SIG-M5 (cell line): ENCODE results near the gene PRR20E.
"Not testable (repeated sequence)": the region's sequence is repeated elsewhere in the genome, so short reads cannot be mapped to it uniquely, and the experiment has no call there.

Experiments
- DNase-seq: peaks from one replicate; lab custom pipeline; 2025; lab: John Stamatoyannopoulos, UW

Gene PRR20E

DNA sequence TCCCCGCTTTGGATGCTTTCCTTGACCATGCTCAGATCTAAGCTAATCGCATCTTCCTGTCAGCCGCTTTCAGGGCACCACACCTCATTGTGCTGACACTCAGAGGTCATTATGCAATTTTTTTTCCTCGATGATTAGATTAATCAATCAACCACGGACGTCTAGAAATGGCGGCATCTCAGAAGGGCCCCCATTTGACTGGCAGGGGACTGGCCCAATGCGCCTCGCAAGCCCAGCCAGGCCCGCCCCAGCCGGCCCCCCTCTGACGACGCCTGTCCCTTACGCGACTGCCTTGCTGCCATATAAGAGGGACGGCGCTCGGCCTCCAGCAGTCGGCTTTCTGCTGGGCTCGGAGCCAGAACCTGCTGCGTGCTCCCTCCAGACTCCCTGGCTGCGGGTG lies at the start of gene PRR20E:
Gene PRR20E, plus strand, starts transcription at position 301 of the 400 bp plus-strand sequence. CDS start 387 bp downstream, outside the sequence.
- not testable (repeated sequence) for DNase-seq

DNA sequence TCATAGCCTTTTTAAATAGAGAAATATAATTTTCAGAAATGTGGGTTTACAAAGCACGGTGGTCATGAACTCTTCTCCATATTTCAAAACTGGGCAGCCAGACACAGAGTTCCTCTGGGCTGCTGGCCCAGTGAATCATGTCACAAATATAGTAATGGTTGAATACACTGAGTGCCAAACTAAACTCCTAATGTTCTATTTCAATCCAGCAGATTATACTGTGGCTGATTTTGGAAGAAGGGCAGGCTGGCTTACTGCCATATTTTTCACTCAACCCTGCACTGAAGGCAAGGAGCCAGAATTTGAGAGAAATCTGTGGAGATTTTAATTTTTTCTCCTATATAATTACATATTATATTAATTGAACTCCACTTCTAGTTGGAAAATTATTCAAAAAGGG lies 43.3 kb upstream of the PRR20E start:
- no peak for DNase-seq

DNA sequence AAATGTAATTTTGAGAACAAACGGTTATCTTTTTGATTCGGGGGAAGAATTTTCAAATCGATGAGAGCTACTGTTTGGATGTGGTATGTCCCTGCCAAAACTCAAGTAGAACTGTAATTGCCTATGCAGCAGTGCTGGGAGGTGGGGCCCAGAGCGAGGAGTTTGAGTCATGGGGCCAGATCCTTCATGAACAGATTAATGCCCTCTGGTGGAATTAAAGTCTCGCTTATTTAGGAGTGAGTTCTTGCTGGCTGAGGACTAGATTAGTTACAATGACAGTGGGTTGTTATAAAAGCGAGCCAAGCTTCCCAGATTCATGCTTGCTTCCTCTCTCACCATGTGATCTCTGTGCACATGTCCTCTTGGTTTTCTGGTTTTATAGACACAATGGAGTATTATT lies 38.1 kb upstream of the PRR20E start:
- DNase-seq = no peak

DNA sequence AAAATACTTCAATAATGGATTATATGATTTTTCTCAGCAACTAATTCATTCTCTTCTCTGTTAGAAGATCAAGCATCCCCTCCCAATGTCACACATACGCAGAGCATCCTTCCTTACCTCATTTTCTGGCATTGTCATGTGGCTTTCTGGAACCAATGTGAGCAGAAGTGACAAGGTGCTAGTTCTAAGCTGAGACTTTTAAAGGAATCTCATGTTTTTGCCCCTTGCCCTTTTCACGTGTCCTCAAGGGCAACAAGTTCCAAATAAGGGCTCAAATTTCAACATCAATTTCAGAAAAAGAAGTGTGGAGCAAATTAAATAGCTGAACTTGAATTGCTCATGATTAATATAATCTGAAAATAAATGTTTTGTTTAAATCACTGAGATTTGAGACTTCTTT lies 30.9 kb upstream of the PRR20E start:
- DNase-seq = no peak

- DNase-seq = no peak
Measured at GRCh38 chr13:57137585-57137984, 29.4 kb upstream of the PRR20E start.

DNA sequence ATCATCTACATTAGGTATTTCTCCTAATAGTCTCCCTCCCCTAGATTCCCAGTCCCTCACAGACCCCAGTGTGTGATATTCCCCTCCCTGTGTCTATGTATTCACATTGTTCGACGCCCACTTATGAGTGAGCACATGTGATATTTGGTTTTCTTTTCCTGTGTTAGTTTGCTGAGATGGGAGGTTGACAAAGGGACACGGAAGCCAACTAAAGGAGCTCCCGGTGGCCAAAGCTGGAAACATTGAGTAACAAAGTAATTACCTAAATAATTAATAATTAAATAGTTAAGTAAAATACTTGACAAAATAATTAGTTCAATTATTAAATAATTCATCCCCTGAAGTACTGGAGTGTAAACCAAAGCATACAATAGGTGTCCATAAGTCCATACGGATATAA lies 28.0 kb upstream of the PRR20E start:
- no peak for DNase-seq

DNA sequence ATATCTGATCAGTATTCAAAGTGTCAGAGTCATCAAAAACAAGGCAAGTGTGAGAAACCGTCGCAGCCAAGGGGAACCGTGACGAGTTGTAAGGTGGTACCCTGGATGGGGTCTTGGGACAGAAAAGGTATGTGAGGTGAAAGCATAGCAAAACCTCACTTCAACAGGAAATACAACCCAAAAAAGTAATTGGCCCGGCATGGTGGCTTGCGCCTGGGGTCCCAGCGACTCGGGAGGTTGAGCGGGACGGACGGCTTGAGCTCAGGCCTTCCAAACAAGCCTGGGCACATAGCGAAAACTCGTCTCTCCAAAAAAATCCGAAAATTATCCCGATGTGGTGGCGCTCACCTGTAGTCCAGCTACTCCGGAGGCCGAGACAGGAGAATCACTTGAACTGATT lies 27.2 kb upstream of the PRR20E start:
- not testable (repeated sequence) for DNase-seq

DNA sequence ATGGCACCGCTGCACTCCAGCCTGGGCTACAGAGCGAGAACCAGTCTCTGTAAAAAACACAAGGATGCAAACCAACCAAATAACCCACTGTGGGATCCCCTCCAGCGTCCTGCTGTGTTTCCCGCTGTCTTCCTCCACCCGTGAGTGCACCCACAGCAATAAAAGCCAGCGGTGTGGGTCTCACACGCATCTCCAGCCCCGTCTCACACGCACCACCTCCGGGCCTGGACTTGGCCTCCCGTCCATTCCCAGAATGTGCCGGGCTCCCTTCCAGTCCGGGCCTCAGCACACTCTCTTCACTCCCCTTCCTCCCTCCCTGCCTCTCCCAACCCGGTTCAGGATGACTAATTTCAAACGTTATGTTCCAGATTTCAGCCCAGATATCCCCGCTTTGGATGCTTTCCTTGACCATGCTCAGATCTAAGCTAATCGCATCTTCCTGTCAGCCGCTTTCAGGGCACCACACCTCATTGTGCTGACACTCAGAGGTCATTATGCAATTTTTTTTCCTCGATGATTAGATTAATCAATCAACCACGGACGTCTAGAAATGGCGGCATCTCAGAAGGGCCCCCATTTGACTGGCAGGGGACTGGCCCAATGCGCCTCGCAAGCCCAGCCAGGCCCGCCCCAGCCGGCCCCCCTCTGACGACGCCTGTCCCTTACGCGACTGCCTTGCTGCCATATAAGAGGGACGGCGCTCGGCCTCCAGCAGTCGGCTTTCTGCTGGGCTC lies 26.6 kb upstream of the PRR20E start, which contains the start of gene PRR20A:
Gene PRR20A, plus strand, starts transcription at position 684 of the 734 bp plus-strand sequence. CDS start 387 bp downstream, outside the sequence.
- not testable (repeated sequence) for DNase-seq

DNA sequence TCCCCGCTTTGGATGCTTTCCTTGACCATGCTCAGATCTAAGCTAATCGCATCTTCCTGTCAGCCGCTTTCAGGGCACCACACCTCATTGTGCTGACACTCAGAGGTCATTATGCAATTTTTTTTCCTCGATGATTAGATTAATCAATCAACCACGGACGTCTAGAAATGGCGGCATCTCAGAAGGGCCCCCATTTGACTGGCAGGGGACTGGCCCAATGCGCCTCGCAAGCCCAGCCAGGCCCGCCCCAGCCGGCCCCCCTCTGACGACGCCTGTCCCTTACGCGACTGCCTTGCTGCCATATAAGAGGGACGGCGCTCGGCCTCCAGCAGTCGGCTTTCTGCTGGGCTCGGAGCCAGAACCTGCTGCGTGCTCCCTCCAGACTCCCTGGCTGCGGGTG lies 19.8 kb upstream of the PRR20E start, which contains the start of gene PRR20B:
Gene PRR20B, plus strand, starts transcription at position 301 of the 400 bp plus-strand sequence. CDS start 387 bp downstream, outside the sequence.
- not testable (repeated sequence) for DNase-seq

DNA sequence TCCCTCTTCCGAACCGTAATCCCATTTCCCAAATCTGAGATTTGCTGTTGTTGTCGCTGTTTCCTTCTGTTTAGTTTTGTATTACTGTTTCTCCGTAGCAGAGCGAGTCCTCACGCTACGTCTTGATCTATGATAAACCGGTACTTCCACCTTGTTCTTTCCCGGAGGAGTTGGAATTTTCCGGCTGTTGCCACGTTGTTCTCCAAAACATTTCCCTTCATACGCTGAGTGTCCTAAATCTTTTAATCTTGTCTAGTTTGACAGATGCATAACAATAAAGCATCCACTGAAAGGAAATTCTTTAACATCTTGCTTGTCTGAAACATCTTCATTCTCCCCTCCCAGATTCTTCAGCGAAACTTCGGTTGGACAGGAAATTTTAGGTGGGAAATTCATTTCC lies 18.9 kb upstream of the PRR20E start:
- DNase-seq = not testable (repeated sequence)

GRCh38 chr13:57153761-57154160 lies 13.2 kb upstream of the PRR20E start, which contains the start of gene PRR20C:
Gene PRR20C (plus strand): TSS chr13:57154061. CDS start chr13:57154448, 387 bp downstream.
- DNase-seq = not testable (repeated sequence)

DNA sequence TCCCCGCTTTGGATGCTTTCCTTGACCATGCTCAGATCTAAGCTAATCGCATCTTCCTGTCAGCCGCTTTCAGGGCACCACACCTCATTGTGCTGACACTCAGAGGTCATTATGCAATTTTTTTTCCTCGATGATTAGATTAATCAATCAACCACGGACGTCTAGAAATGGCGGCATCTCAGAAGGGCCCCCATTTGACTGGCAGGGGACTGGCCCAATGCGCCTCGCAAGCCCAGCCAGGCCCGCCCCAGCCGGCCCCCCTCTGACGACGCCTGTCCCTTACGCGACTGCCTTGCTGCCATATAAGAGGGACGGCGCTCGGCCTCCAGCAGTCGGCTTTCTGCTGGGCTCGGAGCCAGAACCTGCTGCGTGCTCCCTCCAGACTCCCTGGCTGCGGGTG lies 6.7 kb upstream of the PRR20E start, which contains the start of gene PRR20D:
Gene PRR20D, plus strand, starts transcription at position 301 of the 400 bp plus-strand sequence. CDS start 387 bp downstream, outside the sequence.
- not testable (repeated sequence) for DNase-seq

- DNase-seq = no peak
Measured at GRCh38 chr13:57191667-57192066, 24.7 kb downstream of the PRR20E start.

DNA sequence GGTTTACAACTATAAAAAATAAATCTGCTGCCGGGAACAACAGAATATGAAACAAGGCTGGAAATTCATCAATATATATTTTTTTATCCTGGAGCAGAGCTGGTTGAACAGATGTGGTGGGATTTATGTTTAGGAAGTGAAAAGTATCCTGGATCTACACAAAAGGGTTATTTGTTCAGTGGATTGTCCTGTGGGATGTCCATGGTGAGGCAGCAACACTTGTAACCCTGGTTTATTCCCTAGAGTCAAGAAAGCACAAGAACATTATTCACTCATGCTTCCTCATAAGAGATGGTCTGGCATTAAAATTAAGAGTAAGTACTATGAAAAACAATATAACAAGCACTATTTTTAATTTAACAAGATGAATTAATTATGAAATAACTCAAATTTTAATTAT lies 46.0 kb downstream of the PRR20E start:
- DNase-seq = no peak
